Measurements from ENCODE around the gene RUSC2.

DNA sequence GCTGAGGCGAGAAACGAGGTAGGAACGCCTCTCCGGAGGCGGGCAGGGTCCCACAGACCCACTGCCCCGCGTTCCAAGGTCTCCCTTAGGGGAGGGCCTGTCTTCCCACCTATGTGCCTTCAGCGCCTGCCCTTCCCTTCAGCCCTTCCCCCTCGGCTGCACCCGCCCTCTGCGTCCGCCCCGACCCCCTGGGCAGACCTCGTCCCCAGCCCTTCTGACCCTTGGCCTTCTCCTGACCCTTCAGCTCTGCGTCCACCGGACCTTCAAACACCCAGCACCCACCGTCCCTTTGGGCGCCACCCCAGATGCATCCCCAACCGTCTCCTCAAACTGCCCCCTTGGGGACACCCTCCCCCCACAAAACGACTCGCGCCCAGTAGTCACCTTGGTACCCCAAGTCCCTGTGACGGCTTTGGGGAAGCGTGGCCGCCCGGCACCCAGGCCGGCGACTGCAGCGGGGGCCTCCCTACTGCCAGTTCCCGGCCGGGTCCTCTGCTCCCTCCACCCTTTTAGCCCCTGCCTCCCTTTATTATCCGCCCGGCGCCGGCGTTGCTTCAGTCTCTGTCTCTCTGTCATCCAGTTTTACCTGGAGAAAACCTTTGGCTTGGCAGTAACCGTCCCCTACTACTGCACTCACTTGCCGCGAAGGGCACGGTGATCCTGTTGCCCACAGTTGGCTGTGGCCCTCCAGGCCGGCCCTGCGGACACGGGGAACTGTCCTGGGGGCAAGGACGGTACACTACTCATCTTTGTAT, 421 bp downstream of the RUSC2 start:
- TF ChIP-seq POLR2AphosphoS5 (IDR thresholded peaks at IDR 0.05; ENCODE audit: low read depth, low read length): no peak
- TF ChIP-seq SIN3A (IDR thresholded peaks at IDR 0.05; ENCODE audit: borderline replicate concordance, insufficient read depth, low read length): no peak
- TF ChIP-seq TAF1 (IDR thresholded peaks at IDR 0.05; ENCODE audit: borderline replicate concordance, insufficient read depth, low read length): no peak
- TF ChIP-seq, protein P1, sequence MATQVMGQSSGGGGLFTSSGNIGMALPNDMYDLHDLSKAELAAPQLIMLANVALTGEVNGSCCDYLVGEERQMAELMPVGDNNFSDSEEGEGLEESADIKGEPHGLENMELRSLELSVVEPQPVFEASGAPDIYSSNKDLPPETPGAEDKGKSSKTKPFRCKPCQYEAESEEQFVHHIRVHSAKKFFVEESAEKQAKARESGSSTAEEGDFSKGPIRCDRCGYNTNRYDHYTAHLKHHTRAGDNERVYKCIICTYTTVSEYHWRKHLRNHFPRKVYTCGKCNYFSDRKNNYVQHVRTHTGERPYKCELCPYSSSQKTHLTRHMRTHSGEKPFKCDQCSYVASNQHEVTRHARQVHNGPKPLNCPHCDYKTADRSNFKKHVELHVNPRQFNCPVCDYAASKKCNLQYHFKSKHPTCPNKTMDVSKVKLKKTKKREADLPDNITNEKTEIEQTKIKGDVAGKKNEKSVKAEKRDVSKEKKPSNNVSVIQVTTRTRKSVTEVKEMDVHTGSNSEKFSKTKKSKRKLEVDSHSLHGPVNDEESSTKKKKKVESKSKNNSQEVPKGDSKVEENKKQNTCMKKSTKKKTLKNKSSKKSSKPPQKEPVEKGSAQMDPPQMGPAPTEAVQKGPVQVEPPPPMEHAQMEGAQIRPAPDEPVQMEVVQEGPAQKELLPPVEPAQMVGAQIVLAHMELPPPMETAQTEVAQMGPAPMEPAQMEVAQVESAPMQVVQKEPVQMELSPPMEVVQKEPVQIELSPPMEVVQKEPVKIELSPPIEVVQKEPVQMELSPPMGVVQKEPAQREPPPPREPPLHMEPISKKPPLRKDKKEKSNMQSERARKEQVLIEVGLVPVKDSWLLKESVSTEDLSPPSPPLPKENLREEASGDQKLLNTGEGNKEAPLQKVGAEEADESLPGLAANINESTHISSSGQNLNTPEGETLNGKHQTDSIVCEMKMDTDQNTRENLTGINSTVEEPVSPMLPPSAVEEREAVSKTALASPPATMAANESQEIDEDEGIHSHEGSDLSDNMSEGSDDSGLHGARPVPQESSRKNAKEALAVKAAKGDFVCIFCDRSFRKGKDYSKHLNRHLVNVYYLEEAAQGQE (IDR thresholded peaks at IDR 0.05; ENCODE audit: insufficient read depth in 1 of 2, low read depth in 2 of 2, low read length in 2 of 2): no peak
- TF ChIP-seq FOXP2 (optimal IDR thresholded peaks at IDR 0.05; ENCODE audit: borderline replicate concordance, extremely low read depth, extremely low read length, insufficient read depth): no peak
